CD4-positive, alpha-beta T cell treated with Interleukin-6 at 100 ng/mL for 8 hours (primary cell): ENCODE data around the gene TSEN15.
"Not testable (repeated sequence)": the region's sequence is repeated elsewhere in the genome, so short reads cannot be mapped to it uniquely, and the experiment has no call there.

ENCODE experiments used
- DNase-seq: peaks from one replicate; pipeline ENCODE4 v3.0.0-alpha.2; 2020; ENCODE audit warnings: mixed read lengths, low spot score

TSEN15 gene

GRCh38 chr1:184053881-184054280 lies 2.4 kb downstream of the TSEN15 start:
- DNase-seq: no peak

GRCh38 chr1:184056921-184057555 lies 5.5 kb downstream of the TSEN15 start:
- no peak for DNase-seq

GRCh38 chr1:184059887-184060286 lies 8.4 kb downstream of the TSEN15 start:
- DNase-seq: no peak

GRCh38 chr1:184060316-184060715 lies 8.8 kb downstream of the TSEN15 start:
- no peak for DNase-seq

- DNase-seq: no peak
Observed at GRCh38 chr1:184061396-184062003, 10.0 kb downstream of the TSEN15 start.

GRCh38 chr1:184062640-184063286 lies 11.2 kb downstream of the TSEN15 start:
- DNase-seq: no peak

GRCh38 chr1:184065559-184065958 lies 14.0 kb downstream of the TSEN15 start:
- DNase-seq: no peak

- no peak for DNase-seq
Observed at GRCh38 chr1:184068354-184068753, 16.8 kb downstream of the TSEN15 start.

- no peak for DNase-seq
Observed at GRCh38 chr1:184069675-184070074, 18.1 kb downstream of the TSEN15 start.

- DNase-seq: no peak
Observed at GRCh38 chr1:184072376-184072775, 20.8 kb downstream of the TSEN15 start.

GRCh38 chr1:184074383-184074782 lies 22.9 kb downstream of the TSEN15 start:
- DNase-seq: no peak

GRCh38 chr1:184075055-184076029 lies 23.8 kb downstream of the TSEN15 start:
- DNase-seq: peak; percentile 9

GRCh38 chr1:184078564-184079249 lies 27.2 kb downstream of the TSEN15 start:
- no peak for DNase-seq

GRCh38 chr1:184080309-184080708 lies 28.8 kb downstream of the TSEN15 start:
- DNase-seq: no peak

GRCh38 chr1:184082541-184083415 lies 31.2 kb downstream of the TSEN15 start:
- no peak for DNase-seq

GRCh38 chr1:184085667-184086066 lies 34.1 kb downstream of the TSEN15 start:
- DNase-seq: no peak

- no peak for DNase-seq
Observed at GRCh38 chr1:184088037-184088436, 36.5 kb downstream of the TSEN15 start.

- DNase-seq: no peak
Observed at GRCh38 chr1:184093071-184093470, 41.5 kb downstream of the TSEN15 start.

GRCh38 chr1:184096005-184096404 lies 44.5 kb downstream of the TSEN15 start:
- DNase-seq: no peak

- DNase-seq: not testable (repeated sequence)
Observed at GRCh38 chr1:184096580-184096979, 45.0 kb downstream of the TSEN15 start.

GRCh38 chr1:184101141-184101540 lies 49.6 kb downstream of the TSEN15 start:
- no peak for DNase-seq
